Measurements from ENCODE around the gene LRIT3. TPM values are rescaled to one million over a fixed set of nuclear protein-coding genes. Genes with fewer than 3 reads are reported as not detected.

LRIT3 gene
- total and polyA plus RNA-seq, 2 of the 4 experiments (the other 2 are of a cell fraction), result 0.02 TPM; not detected in 1

DNA sequence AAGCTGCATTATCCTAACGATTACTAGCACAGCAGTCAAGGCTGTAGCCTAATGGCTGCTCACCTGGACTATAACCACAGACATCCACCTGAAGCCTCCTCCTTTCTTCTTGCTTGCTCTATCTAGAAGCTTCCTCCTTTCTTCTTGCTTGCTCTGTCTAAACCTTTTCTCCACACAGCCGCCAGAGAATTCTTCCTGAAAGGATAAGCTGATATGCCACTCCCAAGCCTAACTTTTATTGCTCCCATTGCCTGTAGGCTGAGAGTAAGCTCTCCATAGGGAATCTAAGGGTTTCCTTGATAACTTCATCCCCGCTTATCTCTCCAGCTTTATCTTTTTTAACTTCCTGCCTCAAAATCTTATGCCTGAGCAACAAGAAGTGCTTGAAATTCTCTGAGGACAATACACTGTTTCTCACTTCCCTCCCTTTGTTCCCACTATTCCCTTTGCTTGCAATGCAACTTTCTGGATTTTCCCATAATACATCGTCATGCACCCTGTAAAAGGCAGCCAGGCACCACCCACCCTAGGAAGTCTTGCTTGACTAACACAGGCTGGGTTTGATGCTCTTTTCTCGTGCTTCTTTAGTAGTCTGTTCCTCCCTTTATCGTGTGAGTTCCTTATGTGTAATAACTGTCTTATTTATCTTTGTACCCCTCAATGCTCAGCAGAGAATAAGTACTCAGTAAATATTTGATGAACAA lies 1.4 kb upstream of the LRIT3 start:
- DNase-seq, result no peak
- no TSS peak for BruUV-seq (replicated peaks)
- H3K79me1 ChIP-seq (ENCODE audit: low read depth in 1 of 2, low read length in 2 of 2), result no peaks in the 10 kb centered on the region
- 65% methylated on average over 2 of the region's 6 CpGs; no CpG with 5 or more reads in 1 of the 2 experiments for WGBS, 2 experiments (ENCODE audit: extremely low coverage in 2 of 2, insufficient read length in 1 of 2)
- POLR2A ChIA-PET (ENCODE audit: unreplicated experiment), result no interaction called here
- H3K4ac ChIP-seq (ENCODE audit: low read depth, low read length), result no peak overlapping the region
- no peak overlapping the region for H2AFZ ChIP-seq (replicated peaks; ENCODE audit: low read length, poor library complexity)
- H3K4me1 ChIP-seq (ENCODE audit: control insufficient read depth, insufficient read depth, low read length), result no peaks in the 10 kb centered on the region
- H4K20me1 ChIP-seq (ENCODE audit: insufficient read depth, low read length), result no peaks in the 10 kb centered on the region
- no peak overlapping the region for H2BK120ac ChIP-seq (ENCODE audit: low read depth, low read length)
- H3K27me3 ChIP-seq (ENCODE audit: control insufficient read depth, insufficient read depth, low read length), result peaks cover 3% of the 10 kb centered on the region
- no peak for ATAC-seq (ENCODE audit: low read depth)
- no peak overlapping the region for H2BK5ac ChIP-seq (ENCODE audit: low read depth, low read length, poor library complexity, severe bottlenecking)
- H2BK20ac ChIP-seq (ENCODE audit: low read depth, low read length), result no peak overlapping the region
- H3K9ac ChIP-seq (ENCODE audit: low read depth, low read length), result no peak overlapping the region
- no peak overlapping the region for H4K8ac ChIP-seq (ENCODE audit: low read depth in 2 of 2, low read length in 2 of 2)
- intact Hi-C loops (cut with micrococcal nuclease), result no loop called here
- H3K9me3 ChIP-seq (ENCODE audit: control insufficient read depth, insufficient read depth, low read length), result no peaks in the 10 kb centered on the region
- dilution Hi-C loops (cut with HindIII; ENCODE audit: low sequenced_read_pairs, unreplicated experiment), result no loop called here
- H2BK15ac ChIP-seq (ENCODE audit: low read depth, low read length), result no peak overlapping the region
- no peak overlapping the region for H2AK9ac ChIP-seq (replicated peaks; ENCODE audit: low read depth, low read length, poor library complexity)
- TF ChIP-seq RAD21 (IDR thresholded peaks at IDR 0.05; ENCODE audit: low read length), result no peak
- TF ChIP-seq BHLHE40 (IDR thresholded peaks at IDR 0.05; ENCODE audit: low read depth, low read length), result no peak
- no peak for TF ChIP-seq NFE2L2 (IDR thresholded peaks at IDR 0.05; ENCODE audit: low read depth, low read length)
- TF ChIP-seq, protein P1, sequence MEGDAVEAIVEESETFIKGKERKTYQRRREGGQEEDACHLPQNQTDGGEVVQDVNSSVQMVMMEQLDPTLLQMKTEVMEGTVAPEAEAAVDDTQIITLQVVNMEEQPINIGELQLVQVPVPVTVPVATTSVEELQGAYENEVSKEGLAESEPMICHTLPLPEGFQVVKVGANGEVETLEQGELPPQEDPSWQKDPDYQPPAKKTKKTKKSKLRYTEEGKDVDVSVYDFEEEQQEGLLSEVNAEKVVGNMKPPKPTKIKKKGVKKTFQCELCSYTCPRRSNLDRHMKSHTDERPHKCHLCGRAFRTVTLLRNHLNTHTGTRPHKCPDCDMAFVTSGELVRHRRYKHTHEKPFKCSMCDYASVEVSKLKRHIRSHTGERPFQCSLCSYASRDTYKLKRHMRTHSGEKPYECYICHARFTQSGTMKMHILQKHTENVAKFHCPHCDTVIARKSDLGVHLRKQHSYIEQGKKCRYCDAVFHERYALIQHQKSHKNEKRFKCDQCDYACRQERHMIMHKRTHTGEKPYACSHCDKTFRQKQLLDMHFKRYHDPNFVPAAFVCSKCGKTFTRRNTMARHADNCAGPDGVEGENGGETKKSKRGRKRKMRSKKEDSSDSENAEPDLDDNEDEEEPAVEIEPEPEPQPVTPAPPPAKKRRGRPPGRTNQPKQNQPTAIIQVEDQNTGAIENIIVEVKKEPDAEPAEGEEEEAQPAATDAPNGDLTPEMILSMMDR (conservative IDR thresholded peaks at IDR 0.05; ENCODE audit: low read depth, low read length), result no peak
- TF ChIP-seq MAFK (IDR thresholded peaks at IDR 0.05; ENCODE audit: low read depth, low read length), result no peak
- no peak for TF ChIP-seq SMC3 (IDR thresholded peaks at IDR 0.05; ENCODE audit: low read depth, low read length)
- no peak for TF ChIP-seq RCOR1 (IDR thresholded peaks at IDR 0.05; ENCODE audit: insufficient replicate concordance, low read length)
- TF ChIP-seq CEBPB (IDR thresholded peaks at IDR 0.05; ENCODE audit: low read depth, low read length), result no peak
- TF ChIP-seq CHD1 (IDR thresholded peaks at IDR 0.05; ENCODE audit: low read depth, low read length), result no peak
- no peak for TF ChIP-seq MAZ (IDR thresholded peaks at IDR 0.05; ENCODE audit: borderline replicate concordance, low read depth, low read length)
- no peak for TF ChIP-seq FOS (IDR thresholded peaks at IDR 0.05; ENCODE audit: low read depth, low read length)
- no peak for TF ChIP-seq MXI1 (IDR thresholded peaks at IDR 0.05; ENCODE audit: borderline replicate concordance, low read depth, low read length)
- TF ChIP-seq, protein P2, sequence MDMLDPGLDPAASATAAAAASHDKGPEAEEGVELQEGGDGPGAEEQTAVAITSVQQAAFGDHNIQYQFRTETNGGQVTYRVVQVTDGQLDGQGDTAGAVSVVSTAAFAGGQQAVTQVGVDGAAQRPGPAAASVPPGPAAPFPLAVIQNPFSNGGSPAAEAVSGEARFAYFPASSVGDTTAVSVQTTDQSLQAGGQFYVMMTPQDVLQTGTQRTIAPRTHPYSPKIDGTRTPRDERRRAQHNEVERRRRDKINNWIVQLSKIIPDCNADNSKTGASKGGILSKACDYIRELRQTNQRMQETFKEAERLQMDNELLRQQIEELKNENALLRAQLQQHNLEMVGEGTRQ (IDR thresholded peaks at IDR 0.05; ENCODE audit: low read depth, low read length), result no peak
- TF ChIP-seq RFX5 (IDR thresholded peaks at IDR 0.05; ENCODE audit: low read depth, low read length), result no peak
- TF ChIP-seq POLR2A (IDR thresholded peaks at IDR 0.05; ENCODE audit: low read depth, low read length), result no peak
- TF ChIP-seq, protein P3, sequence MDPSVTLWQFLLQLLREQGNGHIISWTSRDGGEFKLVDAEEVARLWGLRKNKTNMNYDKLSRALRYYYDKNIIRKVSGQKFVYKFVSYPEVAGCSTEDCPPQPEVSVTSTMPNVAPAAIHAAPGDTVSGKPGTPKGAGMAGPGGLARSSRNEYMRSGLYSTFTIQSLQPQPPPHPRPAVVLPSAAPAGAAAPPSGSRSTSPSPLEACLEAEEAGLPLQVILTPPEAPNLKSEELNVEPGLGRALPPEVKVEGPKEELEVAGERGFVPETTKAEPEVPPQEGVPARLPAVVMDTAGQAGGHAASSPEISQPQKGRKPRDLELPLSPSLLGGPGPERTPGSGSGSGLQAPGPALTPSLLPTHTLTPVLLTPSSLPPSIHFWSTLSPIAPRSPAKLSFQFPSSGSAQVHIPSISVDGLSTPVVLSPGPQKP (IDR thresholded peaks at IDR 0.05; ENCODE audit: borderline replicate concordance, low read depth, low read length), result no peak
- H3K56ac ChIP-seq (ENCODE audit: extremely low read depth, insufficient read depth, low read length), result no peak overlapping the region
- CTCF ChIA-PET, result no interaction called here
- no peak overlapping the region for H4K91ac ChIP-seq (ENCODE audit: insufficient read depth, low read depth, low read length)
- H3K4me2 ChIP-seq (ENCODE audit: low read depth, low read length), result no peak overlapping the region
- H2AK5ac ChIP-seq (ENCODE audit: low read depth, low read length), result no peak overlapping the region
- H3K9me1 ChIP-seq (ENCODE audit: insufficient read depth, low read length), result no peaks in the 10 kb centered on the region
- H3K23ac ChIP-seq (ENCODE audit: low read depth, low read length), result no peak overlapping the region
- H4K5ac ChIP-seq (ENCODE audit: low read depth, low read length), result no peak overlapping the region
- no peak overlapping the region for H3K4me3 ChIP-seq (ENCODE audit: insufficient read depth, low read depth, low read length)
- H3K18ac ChIP-seq (ENCODE audit: low read depth, low read length), result no peak overlapping the region
- H3K14ac ChIP-seq (replicated peaks; ENCODE audit: low read depth, low read length), result no peak overlapping the region
- no peak overlapping the region for H3K27ac ChIP-seq (ENCODE audit: insufficient read depth, low read length)
- H3K36me3 ChIP-seq (ENCODE audit: control insufficient read depth, insufficient read depth, low read length), result no peaks in the 10 kb centered on the region
- in situ Hi-C loops (cut with MboI; ENCODE audit: low sequenced_read_pairs), result no loop called here
